ENCODE data around the gene FAT4. TPM values are rescaled to one million over a fixed set of nuclear protein-coding genes. Genes with fewer than 3 reads are reported as not detected.

FAT4 gene
- total and polyA plus RNA-seq, 2 donors (not counting 3 experiments of a cell fraction or from before 2014, with no cell fraction given): 16.4 to 39.1 TPM

GRCh38 chr4:125358453-125358852 lies 43.7 kb downstream of the FAT4 start:
- Histone ChIP-seq H3K27ac (ENCODE audit: insufficient read depth, low read depth, low read length) (no peak overlapping the region), H3K4me3 (replicated peaks in 1 of 3; ENCODE audit: insufficient read depth in 1 of 3, low read depth in 1 of 3, low read length in 3 of 3) (no peak overlapping the region), H3K9me1 (replicated peaks; ENCODE audit: control insufficient read depth, extremely low read depth, insufficient read depth, low read length) (peaks cover 2% of the 10 kb centered on the region), H3K4me2 (ENCODE audit: insufficient read depth, low read length) (no peak overlapping the region), H3K27me3 (ENCODE audit: control insufficient read depth in 2 of 2, insufficient read depth in 2 of 2, low read length in 2 of 2) (no peaks in the 10 kb centered on the region), H3K36me3 (ENCODE audit: control insufficient read depth in 2 of 2, extremely low read depth in 1 of 2, insufficient read depth in 2 of 2, low read length in 2 of 2) (no peaks in the 10 kb centered on the region), H2AFZ (ENCODE audit: low read depth, low read length) (no peak overlapping the region), H3K9ac (replicated peaks; ENCODE audit: extremely low read depth, insufficient read depth, low read length) (no peak overlapping the region), H4K20me1 (replicated peaks; ENCODE audit: control insufficient read depth, extremely low read depth, insufficient read depth, low read length) (no peaks in the 10 kb centered on the region), H3K79me2 (ENCODE audit: control insufficient read depth, insufficient read depth, low read length) (no peaks in the 10 kb centered on the region), H3K9me3 (replicated peaks; ENCODE audit: control insufficient read depth, insufficient read depth, low read length) (no peaks in the 10 kb centered on the region), H3K4me1 (ENCODE audit: control insufficient read depth, extremely low read depth, insufficient read depth, low read length) (no peaks in the 10 kb centered on the region)
- TF ChIP-seq, protein P1, sequence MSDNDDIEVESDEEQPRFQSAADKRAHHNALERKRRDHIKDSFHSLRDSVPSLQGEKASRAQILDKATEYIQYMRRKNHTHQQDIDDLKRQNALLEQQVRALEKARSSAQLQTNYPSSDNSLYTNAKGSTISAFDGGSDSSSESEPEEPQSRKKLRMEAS (IDR thresholded peaks at IDR 0.05; ENCODE audit: insufficient read depth, insufficient read length): no peak
- TF ChIP-seq POLR2AphosphoS5 (IDR thresholded peaks at IDR 0.05; ENCODE audit: insufficient read depth, low read depth, low read length) (no peak), GATA2 (IDR thresholded peaks at IDR 0.05; ENCODE audit: insufficient read depth, insufficient read length, low read depth, low read length) (no peak), MYC (IDR thresholded peaks at IDR 0.05; ENCODE audit: low read depth, low read length) (no peak), EZH2 (IDR thresholded peaks at IDR 0.05; ENCODE audit: borderline replicate concordance, low read depth, low read length, severe bottlenecking) (no peak), FOS (IDR thresholded peaks at IDR 0.05; ENCODE audit: borderline replicate concordance, insufficient read depth, low read length) (no peak), JUN (IDR thresholded peaks at IDR 0.05; ENCODE audit: borderline replicate concordance, insufficient read depth, insufficient read length, low read depth) (no peak), POLR2A (IDR thresholded peaks at IDR 0.05; ENCODE audit: low read depth, low read length) (no peak), CTCF (IDR thresholded peaks at IDR 0.05; ENCODE audit: extremely low read depth in 1 of 2, insufficient read depth in 1 of 2, low read depth in 1 of 2, low read length in 2 of 2) (no peak)
- ChIA-PET POLR2A (no interaction called here), CTCF (no interaction called here)
- intact Hi-C loops (cut with micrococcal nuclease) (no loop called here), dilution Hi-C loops (cut with MboI; ENCODE audit: extremely low pct_ligation_motif_present, low sequenced_read_pairs) (no loop called here)
- BruUV-seq (replicated peaks): no TSS peak
- FAIRE-seq (no peak), DNase-seq (ENCODE audit: low read depth, low spot score) (no peak)
